Measurements from ENCODE around the gene GSS.
"Not testable (repeated sequence)": the region's sequence is repeated elsewhere in the genome, so short reads cannot be mapped to it uniquely, and the experiment has no call there.

GSS gene

DNA sequence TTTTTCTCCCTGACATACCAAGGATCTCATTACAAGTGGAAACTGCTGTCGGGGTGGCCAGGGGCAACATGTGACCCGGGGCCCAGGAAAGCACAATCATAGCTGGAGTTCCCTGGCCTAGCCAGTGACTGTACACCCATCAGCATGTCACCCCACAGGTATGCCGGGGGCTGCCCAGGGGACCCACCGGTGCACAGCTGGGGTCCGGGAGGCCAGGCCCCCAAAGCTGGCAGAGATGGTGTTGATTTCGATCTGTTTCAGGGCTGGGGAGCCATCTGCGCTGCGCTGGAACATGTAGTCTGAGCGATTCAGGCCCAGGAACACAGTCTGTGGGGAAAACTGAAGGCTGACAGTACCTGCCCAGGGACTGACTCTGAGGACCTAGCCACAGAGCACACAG is 13.3 kb downstream of the GSS start:
- no peak for DNase-seq

DNA sequence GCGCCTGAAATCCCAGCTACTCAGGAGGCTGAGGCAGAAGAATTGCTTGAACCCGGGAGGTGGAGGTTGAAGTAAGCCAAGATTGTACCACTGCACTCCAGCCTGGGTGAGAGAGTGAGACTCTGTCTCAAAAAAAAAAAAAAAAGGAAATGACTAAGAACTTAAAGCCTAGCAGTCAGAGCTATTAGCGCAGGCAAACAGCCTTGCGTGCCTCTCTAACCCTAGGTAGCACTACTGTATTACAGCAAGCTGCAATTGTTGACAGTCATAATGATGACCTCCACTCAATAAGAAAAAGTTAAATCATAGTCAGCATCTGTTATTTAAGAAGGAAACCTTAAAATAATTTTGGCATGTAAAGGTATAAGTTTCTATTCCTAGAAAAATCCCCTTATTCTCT is 14.4 kb downstream of the GSS start:
- no peak for DNase-seq

DNA sequence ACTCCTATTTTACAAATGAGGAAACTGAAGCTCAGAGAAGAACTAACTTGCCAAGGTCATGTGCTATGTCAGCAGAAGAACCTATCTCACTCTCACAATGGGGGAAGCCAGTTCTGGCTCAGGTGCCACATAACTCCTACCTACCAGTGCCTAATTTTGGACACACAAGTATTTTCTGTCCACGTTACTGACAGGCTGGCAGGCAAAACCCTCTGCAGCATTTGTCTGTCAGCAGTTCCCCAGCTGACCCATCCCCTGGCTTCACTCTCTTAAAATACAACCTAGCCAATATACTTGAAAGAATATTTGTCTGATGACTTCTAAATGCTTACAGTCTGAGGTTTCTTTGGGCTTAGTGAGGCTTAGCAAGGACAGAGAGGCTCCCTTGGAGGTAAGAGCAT is 15.5 kb downstream of the GSS start:
- no peak for DNase-seq

- DNase-seq = peak; percentile 97
Observed at GRCh38 chr20:34938466-34939163, 17.0 kb downstream of the GSS start.

DNA sequence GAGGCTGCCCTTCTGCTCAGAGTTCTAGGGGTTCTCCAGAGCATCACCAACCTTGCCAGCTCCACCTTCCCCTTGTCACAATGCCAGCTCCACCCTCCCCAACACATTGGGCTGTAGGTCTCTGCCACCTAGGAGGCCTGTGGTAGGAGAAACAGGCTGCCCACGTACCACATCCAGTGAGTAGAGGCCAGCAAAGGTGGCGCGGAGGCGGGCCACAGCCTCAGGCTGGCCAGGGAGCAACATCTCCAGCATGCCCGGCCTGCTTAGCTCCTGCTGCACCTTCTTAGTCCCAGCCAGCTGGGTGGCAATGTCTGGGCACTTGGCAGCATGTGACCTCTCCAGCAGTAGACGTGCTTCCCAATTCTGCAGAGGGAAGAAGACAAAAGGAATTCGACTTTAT is 23.8 kb downstream of the GSS start:
- no peak for DNase-seq

DNA sequence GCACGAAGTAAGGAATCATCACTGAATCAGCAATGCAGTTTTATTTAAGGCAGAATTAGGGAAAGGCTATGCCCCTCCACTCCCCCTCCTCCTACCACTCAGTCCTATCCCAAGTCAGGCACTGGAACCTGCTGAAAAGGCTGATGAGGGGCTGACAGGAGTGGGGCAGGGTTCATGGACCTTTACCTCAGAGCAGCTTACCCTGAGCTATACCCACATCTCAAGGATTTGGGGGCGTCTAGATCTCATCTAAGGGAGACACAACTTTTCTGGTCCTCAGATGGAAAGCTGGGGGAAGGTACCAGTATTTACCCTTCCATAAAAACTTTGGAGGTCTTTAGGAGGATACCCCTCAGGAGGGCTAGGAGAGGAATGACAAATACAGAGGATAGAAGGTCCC is 27.2 kb downstream of the GSS start:
- no peak for DNase-seq

GRCh38 chr20:34927736-34928135 is 27.9 kb downstream of the GSS start:
- DNase-seq = no peak

DNA sequence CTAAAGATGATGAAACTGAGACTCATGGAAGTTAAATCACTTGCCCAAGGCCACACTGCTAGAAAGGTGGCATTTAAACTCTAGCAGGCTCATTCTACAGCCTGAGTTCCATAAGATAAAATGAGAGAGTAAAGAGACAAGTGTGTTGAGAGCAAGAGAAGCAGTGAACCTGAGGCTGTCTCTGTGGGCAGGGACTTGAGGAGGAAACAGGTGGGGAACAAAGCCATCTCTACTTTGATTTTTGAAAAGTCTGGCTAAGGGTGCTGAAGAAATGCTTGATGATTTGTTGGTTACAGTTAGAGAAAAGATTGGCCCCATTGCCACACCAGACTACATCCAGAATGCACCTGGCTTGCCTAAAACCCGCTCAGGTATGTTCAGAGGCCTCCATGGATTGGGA is 29.0 kb downstream of the GSS start:
- no peak for DNase-seq

GRCh38 chr20:34925981-34926380 is 29.6 kb downstream of the GSS start:
- no peak for DNase-seq

GRCh38 chr20:34925341-34925740 is 30.3 kb downstream of the GSS start:
- DNase-seq = no peak

DNA sequence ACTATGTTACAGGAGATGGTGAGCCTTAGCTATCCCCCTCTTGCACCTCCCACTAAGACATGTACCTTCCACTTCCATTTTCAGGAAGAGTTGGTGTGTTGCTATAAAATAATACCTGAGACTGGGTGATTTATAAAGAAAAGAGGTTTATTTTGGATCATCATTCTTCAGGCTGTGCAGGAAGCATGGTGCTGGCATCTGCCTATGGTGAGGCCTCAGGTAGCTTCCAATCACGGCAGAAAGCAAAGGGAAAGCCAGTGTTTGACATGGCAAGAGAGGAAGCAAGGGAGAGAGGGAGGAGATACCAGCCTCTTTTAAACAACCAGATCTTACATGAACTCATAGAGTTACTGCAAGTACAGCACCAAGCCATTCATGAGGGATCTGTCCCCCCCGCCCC is 32.2 kb downstream of the GSS start:
- no peak for DNase-seq

DNA sequence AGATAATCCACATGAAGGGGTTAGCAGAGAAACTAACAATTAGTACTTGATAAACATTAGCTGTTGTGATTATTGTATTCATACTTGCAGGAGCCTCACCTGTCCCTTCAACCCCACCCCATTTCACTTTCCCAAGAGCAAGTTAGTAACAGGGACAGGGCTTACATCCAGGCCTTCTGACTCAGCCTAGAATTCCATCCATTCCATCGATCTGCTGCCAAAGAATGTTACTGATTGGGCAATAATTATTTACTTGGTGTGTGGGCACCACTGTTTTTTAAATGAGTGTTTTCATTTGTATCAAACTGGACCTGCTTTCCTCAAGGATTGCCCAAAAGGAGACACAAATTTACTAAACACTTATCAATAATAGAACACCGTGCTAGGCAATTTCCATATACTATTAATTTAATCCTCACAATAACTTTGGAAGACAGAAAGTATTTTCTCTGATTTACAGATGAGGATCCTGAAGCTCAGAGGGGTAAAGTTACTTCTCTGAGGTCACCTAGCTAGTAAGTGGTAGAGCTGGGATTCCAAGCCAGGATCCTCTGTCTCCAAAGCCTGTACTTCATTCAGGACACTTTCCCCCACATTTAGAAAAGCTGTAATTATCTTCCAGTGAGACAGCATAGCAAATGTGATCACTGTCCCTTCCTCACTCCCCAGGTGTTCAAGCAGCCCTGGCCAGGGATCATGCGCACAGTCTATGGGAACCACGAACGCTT is 32.8 kb downstream of the GSS start:
- DNase-seq = no peak

- no peak for DNase-seq
Observed at GRCh38 chr20:34921436-34921835, 34.2 kb downstream of the GSS start.

DNA sequence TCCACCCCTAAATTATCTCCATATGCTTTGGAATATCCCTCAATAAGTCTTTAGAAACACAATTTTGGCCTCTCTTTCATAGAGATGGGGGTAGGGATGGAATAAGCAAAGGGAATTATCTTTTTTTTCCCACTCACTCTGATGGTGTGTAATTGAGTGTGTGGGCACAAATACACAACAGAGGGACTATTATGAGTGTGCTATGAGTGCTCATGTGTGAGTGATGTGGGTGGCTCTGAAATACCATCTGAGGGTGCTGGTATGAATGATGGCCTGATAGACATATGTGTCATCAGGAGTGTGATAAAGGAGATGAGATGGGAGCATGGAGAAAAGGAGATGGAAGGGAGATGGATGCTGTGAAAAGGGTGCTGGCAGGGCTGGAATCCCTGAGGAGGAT is 35.6 kb downstream of the GSS start:
- no peak for DNase-seq

- no peak for DNase-seq
Observed at GRCh38 chr20:34916774-34917354, 38.7 kb downstream of the GSS start.

- DNase-seq = no peak
Observed at GRCh38 chr20:34915749-34916455, 39.7 kb downstream of the GSS start.

DNA sequence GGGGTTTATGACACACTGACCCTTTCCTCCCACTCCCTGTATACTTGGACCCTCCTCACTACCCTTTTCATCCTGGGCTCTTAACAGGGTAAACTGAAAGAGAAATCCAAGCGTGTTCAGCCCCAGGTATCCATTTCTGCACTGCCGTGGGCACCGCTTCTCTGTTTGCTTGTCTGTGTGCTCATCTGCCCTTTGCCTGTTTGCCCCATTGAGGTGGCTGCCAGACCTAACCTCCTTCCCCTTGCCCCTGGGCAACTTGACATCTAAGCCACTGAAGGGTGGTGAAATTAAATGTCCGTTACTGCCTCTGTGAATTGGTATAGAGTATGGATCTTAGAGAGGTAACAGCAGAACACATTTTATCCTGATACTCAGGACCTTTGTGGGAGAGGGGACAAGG is 40.5 kb downstream of the GSS start:
- no peak for DNase-seq

DNA sequence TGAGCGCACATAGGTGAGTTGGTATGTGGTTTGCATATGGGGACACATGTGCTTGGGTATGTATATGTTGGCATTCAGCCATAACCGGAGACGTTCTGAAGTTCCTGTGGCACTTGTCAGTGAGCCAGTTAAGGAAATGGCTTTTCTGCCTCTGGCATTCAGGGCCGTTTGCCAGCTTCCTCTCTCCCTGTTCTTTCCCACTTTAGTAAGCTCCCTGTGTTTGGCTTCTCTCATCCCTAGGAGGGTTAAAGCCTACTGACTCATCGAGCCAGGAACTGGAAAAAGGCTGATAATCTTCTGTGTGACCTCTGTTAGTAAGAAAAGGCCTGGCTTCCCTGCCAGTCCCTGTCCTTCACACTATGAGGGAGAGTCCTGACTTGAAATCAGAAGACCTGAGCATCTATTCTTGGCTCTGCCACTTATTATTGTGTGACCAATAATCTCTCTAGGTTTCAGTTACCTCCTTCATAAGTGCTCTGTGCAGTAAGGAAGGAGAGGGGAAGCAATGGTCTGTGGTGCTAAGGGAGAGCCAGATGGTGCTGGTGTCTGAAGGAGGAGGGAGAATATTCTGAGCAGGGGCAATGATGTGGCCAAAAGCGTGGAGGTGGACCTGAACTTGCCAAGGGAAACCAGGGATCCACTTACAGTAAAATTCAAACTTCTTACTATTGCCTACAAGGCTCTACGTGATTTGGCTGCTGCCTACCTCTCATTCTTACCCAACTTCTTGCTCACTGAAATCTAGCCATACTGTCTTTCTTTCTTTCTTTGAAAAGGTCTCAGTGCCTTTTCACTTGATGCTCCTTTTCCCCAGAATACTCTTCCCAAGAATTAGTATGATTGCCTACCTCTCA is 47.8 kb downstream of the GSS start:
- peak; percentile 75 for DNase-seq

- no peak for DNase-seq
Observed at GRCh38 chr20:34904202-34904621, 51.4 kb downstream of the GSS start.

DNA sequence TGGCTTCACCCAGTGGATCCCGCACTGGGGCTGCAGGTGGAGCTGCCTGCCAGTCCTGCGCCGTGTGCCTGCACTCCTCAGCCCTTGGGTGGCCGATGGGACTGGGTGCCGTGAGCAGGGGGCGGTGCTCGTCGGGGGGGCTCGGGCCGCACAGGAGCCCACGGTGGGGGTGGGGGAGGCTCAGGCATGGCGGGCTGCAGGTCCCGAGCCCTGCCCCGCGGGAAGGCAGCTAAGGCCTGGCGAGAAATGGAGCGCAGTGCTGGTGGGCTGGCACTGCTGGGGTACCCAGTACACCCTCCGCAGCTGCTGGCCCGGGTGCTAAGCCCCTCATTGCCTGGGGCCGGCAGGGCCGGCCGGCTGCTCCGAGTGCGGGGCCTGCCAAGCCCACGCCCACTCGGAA is 56.9 kb downstream of the GSS start:
- not testable (repeated sequence) for DNase-seq

DNA sequence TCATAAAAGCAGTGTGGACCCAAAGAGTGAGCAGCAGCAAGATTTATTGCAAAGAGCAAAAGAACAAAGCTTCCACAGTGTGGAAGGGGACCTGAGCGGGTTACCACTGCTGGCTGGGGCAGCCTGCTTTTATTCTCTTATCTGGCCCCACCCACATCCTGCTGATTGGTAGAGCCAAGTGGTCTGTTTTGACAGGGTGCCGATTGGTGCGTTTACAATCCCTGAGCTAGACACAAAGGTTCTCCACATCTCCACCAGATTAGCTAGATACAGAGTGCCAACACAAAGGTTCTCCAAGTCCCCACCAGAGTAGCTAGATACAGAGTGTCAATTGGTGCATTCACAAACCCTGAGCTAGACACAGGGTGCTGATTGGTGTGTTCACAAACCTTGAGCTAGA is 57.5 kb downstream of the GSS start:
- not testable (repeated sequence) for DNase-seq

DNA sequence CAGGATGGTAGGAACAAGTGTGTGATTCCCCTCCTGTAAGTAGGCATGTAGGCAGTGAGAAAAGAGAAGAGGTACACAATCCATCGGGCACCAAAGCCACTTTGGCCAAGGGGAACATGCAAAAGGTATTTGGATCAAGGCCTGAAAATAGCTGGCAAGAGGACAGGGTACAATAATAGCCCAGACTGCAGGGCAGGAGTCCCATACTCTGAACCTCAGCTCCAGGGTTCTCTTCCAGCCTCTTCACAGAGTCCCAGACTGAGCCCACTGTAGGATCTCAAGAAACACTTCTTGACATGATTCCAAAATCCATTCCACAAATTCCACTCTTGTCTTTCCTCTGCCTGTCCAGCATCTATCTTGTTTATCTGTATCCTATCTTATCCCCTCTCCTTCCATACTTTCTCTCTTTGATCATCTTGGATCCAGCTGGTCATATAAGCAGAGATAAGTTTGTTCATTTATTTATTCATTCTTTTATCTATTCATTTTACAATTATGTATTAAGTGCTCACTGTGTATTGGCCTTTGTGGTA is 59.5 kb downstream of the GSS start:
- DNase-seq = no peak

GRCh38 chr20:34895465-34895864 is 60.1 kb downstream of the GSS start:
- DNase-seq = no peak
